GM21619 (cell line): Measurements from ENCODE around the gene ANGPTL4.
"Not testable (repeated sequence)": the region's sequence is repeated elsewhere in the genome, so short reads cannot be mapped to it uniquely, and the experiment has no call there.

ENCODE experiments used
- ATAC-seq: cut with Tn5 transposase; IDR thresholded peaks from one replicate; pipeline ENCODE4 v1.9.1; 2021; ENCODE audit not compliant: unreplicated experiment

The ANGPTL4 gene

DNA sequence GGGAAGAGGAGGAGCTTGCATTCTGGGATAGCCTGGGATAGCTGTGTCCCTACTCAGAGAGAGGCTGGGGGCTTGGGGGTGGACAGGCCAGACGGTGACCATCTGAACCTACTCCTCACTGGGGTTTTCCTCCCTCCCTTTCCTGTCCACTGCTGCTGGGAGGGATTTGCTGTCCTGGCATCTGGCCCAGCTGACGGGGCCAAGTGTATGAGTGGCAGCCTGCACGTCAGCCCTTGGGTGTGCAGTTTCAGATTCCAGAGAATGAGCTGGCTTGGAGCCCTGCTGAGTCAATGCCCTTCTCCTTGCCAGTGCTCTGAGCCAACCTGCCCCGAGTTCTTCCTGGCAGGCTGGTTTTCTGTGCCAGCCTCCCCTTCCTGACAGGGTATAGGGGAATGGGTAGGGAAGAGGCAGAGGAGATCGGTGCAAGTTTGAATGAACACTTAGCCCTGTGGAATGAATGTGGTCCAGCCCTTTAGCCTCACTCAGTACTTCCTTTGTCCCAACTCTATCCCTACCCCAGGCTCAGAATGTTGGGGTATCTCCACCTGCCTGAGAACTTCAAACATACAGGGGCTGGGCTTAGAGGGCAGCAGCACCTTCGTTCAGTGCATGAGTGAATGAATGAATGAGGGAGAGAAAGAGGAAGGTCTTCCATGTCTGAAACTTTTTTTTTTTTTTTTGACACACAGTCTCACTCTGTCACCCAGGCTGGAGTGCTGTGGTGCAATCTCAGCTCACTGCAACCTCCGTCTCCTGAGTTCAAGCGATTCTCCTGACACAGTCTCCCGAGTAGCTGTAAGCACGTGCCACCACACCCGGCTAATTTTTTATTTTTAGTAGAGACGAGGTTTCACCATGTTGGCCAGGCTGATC, 1.8 kb upstream of the ANGPTL4 start:
- ATAC-seq, result no peak

DNA sequence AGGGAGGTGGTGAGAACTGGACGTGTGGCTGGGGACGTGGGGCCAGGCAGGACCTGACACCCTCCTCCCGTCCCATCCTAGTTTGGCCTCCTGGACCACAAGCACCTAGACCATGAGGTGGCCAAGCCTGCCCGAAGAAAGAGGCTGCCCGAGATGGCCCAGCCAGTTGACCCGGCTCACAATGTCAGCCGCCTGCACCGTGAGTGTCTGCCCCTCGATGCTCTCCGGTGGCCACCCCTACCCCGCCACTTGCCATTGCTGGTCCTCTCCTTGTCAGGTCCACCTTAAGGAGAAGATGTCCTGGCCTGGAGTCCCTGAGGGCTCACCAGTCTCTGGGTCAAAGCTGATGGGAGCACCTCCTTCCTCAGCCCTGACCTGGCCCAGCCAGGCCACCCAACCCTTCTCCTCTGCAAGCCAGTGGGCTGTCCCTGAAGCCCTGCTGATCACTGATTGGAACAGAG, 2.2 kb downstream of the ANGPTL4 start:
- no peak for ATAC-seq

DNA sequence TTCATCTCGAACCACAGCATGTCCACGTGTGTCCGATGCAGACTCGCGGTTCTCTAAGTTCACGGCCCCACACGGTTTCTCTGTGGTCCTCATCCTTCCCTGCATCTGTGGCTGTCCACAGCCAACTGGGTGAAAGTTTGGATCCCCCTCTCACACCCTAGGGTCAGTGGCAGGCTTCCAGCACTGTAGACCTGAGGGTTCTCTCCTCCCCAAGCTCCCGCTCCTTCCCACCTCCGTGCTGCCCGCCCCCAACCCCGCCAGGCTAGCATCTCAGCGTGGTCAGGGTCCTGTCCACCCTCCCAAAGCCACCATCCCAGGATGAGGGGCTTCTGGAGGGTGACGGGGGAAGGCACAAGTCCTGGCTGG, 3.0 kb downstream of the ANGPTL4 start:
- no peak for ATAC-seq

GRCh38 chr19:8367327-8368001, 3.5 kb downstream of the ANGPTL4 start:
- ATAC-seq, result no peak

DNA sequence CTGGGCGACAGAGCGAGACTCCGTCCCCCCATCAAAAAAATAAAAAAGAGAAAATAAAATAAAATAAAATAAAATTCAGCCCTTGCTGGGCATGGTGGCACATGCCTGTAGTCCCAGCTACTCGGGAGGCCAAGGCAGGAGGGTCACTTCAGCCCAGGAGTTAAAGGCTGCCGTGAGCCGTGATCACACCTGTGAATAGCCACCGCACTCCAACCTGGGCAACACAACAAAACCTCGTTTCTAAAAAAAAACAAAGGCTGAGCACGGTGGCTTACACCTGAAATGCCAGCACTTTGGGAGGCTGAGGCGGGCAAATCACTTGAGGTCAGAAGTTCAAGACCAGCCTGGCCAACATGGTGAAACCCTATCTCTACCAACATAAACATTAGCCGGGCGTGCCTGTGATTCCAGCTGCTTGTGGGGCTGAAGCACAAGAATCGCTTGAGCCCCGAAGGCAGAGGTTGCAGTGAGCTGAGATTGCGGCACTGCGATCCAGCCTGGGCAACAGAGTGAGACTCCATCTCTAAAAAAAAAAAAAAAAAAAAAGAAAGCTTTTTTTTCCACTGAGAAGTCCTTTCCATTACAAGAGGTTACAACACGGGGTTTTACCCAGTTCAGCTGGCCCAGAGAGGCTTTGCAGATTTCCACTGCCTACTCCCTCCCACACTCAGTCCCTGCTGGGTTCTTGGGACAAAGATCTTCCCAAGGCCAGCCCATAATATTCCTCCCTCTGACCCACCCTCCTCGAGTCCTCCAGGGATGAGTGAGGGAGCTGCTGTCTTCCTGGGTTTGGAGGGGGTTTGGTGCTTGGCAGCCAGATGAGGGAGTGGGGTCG, 6.4 kb downstream of the ANGPTL4 start:
- ATAC-seq, result no peak

- ATAC-seq, result no peak
Observed at GRCh38 chr19:8371011-8371804, 7.3 kb downstream of the ANGPTL4 start.

DNA sequence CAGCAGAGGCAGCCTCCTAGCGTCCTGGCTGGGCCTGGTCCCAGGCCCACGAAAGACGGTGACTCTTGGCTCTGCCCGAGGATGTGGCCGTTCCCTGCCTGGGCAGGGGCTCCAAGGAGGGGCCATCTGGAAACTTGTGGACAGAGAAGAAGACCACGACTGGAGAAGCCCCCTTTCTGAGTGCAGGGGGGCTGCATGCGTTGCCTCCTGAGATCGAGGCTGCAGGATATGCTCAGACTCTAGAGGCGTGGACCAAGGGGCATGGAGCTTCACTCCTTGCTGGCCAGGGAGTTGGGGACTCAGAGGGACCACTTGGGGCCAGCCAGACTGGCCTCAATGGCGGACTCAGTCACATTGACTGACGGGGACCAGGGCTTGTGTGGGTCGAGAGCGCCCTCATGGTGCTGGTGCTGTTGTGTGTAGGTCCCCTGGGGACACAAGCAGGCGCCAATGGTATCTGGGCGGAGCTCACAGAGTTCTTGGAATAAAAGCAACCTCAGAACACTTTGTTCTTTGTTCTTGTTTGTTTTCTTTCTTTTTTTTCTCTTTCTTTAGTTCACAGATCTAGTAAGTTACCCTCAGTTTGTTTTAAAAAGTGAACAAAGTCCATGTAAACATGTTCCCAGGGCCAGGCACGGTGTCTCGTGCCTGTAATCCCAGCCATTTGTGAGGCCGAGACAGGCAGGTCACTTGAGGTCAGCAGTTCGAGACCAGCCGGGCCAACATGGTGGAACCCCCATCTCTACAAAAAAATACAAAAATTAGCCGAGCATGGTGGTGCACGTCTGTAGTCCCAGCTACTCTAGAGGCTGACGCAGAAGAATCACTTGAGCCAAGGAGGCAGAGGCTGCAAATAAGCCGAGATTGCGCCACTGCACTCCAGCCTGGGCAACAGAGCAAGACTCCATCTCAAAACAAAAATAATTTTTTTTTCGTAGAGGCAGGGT, 10.2 kb downstream of the ANGPTL4 start:
- no peak for ATAC-seq

DNA sequence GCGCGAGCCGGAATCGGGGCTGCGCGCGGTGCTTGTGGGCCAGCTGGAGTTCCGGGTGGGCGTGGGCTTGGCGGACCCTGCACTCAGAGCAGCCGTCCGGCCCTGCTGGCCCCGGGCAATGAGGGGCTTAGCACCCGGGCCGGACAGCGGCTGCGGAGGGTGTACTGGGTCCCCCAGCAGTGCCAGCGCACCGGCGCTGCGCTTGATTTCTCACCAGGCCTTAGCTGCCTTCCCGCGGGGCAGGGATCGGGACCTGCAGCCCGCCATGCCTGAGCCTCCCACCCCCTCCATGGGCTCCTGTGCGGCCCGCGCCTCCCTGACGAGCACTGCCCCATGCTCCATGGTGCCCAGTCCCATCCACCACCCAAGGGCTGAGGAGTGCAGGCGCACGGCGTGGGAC, 11.8 kb downstream of the ANGPTL4 start:
- not testable (repeated sequence) for ATAC-seq

- ATAC-seq, result not testable (repeated sequence)
Observed at GRCh38 chr19:8376373-8376974, 12.5 kb downstream of the ANGPTL4 start.

GRCh38 chr19:8377598-8377997, 13.6 kb downstream of the ANGPTL4 start:
- no peak for ATAC-seq

DNA sequence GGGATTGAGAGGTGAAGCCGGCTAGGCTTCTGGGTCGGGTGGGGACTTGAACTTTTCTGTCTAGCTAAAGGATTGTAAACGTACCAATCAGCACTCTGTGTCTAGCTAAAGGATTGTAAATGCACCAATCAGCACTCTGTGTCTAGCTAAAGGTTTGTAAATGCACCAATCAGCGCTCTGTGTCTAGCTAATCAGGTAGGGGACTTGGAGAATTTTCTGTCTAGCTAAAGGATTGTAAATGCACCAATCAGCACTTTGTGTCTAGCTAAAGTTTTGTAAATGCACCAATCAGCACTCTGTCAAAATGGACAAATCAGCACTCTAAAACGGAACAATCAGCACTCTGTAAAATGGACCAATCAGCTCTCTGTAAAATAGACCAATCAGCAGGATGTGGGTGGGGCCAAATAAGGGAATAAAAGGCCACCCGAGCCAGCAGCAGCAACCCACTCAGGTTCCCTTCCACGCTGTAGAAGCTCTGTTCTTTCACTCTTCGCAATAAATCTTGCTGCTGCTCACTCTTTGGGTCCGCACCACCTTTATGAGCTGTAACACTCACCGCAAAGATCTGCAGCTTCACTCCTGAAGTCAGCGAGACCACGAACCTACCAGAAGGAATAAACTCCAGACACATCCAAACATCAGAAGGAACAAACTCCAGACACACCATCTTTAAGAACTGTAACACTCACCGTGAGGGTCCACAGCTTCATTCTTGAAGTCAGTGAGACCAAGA, 15.4 kb downstream of the ANGPTL4 start:
- not testable (repeated sequence) for ATAC-seq

DNA sequence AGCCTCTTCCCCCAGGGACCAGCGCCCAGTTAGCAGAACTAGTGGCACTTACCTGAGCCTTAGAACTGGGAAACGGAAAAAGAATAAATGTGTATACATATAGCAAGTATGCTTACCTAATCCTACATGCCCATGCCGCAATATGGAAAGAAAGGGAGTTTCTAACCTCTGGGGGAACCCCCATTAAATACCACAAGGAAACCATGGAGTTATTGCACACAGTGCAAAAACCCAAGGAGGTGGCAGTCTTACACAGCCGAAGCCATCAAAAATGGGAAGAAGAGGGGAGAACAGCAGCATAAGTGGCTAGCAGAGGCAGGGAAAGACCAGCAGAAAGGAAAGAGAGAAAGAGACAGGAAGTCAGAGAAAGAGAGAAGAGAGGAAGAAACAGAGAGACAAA, 20.6 kb downstream of the ANGPTL4 start:
- not testable (repeated sequence) for ATAC-seq

DNA sequence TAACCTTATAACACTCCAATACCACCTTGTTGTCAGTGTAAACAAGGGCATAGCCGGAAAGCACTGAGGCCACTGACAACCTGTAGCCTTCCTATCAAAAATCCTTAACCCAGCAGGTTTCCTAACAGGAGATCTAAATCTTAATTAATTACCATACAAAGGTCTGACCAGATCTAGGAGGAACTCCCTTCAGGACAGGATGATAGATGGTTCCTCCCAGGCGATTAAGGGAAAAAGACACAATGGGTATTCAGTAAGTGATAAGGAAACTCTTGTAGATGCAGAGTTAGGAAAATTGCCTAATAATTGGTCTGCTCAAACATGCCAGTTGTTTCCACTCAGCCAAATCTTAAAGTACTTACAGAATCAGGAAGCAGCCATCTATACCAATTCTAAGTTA, 21.1 kb downstream of the ANGPTL4 start:
- not testable (repeated sequence) for ATAC-seq

DNA sequence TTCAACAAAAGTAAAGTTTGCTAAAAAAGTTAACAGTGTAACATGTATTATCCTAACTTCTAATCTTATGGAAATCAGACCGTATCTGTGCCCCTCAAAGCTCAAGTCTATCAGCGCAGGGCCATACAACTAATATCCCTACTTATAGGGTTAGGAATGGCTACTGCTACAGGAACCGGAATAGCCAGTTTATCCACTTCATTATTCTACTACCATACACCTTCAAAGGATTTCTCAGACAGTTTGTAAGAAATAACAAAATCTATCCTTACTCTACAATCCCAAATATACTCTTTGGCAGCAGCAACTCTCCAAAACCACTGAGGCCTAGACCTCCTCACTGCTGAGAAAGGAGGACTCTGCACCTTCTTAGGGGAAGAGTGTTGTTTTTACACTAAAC, 21.6 kb downstream of the ANGPTL4 start:
- not testable (repeated sequence) for ATAC-seq

GRCh38 chr19:8386419-8386818, 22.5 kb downstream of the ANGPTL4 start:
- not testable (repeated sequence) for ATAC-seq

GRCh38 chr19:8386990-8387389, 23.0 kb downstream of the ANGPTL4 start:
- ATAC-seq, result no peak

- no peak for ATAC-seq
Observed at GRCh38 chr19:8387688-8388611, 24.0 kb downstream of the ANGPTL4 start.
